HL-60 (cell line): ENCODE measurements around the gene MRM2.

Source experiments
- CTCF ChIP-seq: IDR thresholded peaks from one replicate; pipeline ENCODE4 v1.5.1; 2011; ENCODE audit warnings: low read length, control low read depth, inconsistent platforms; ENCODE audit not compliant: insufficient read depth
- GABPA ChIP-seq: IDR thresholded peaks from 2 replicates; pipeline ENCODE4 v1.6.1; 2012; ENCODE audit warnings: low read depth

GRCh38 chr7:2242541-2243429 is 780 bp upstream of the MRM2 start:
- TF ChIP-seq GABPA (no peak), CTCF (no peak)
